Measurements from ENCODE around the gene PIP5K1B.
"Not testable (repeated sequence)": the region's sequence is repeated elsewhere in the genome, so short reads cannot be mapped to it uniquely, and the experiment has no call there.

The PIP5K1B gene

GRCh38 chr9:69040646-69041045 lies 335.6 kb downstream of the PIP5K1B start:
- no peak overlapping the region for H3K4me3 ChIP-seq (ENCODE audit: low read length)
- H3K27me3 ChIP-seq (ENCODE audit: control insufficient read depth, insufficient read depth, low read length), result no peaks in the 10 kb centered on the region
- H3K9ac ChIP-seq (ENCODE audit: low read length), result no peak overlapping the region
- peaks cover 15% of the 10 kb centered on the region for H3K4me1 ChIP-seq (ENCODE audit: control insufficient read depth, insufficient read depth, low read length)
- H3K36me3 ChIP-seq (ENCODE audit: control insufficient read depth, insufficient read depth, low read length), result no peaks in the 10 kb centered on the region
- no peaks in the 10 kb centered on the region for H3K9me3 ChIP-seq (ENCODE audit: control insufficient read depth, low read length)

GRCh38 chr9:69044240-69045219 lies 339.5 kb downstream of the PIP5K1B start:
- H3K4me1 ChIP-seq (ENCODE audit: control insufficient read depth, insufficient read depth, low read length), result peaks cover 7% of the 10 kb centered on the region

GRCh38 chr9:69045821-69046220 lies 340.8 kb downstream of the PIP5K1B start:
- H3K9ac ChIP-seq (ENCODE audit: low read length), result no peak overlapping the region
- no peaks in the 10 kb centered on the region for H3K27me3 ChIP-seq (ENCODE audit: control insufficient read depth, insufficient read depth, low read length)
- H3K9me3 ChIP-seq (ENCODE audit: control insufficient read depth, low read length), result no peaks in the 10 kb centered on the region
- H3K4me3 ChIP-seq (ENCODE audit: low read length), result no peak overlapping the region
- H3K4me1 ChIP-seq (ENCODE audit: control insufficient read depth, insufficient read depth, low read length), result peaks cover 7% of the 10 kb centered on the region
- no peaks in the 10 kb centered on the region for H3K36me3 ChIP-seq (ENCODE audit: control insufficient read depth, insufficient read depth, low read length)

More at GRCh38 chr9:69044240-69045219, 339.5 kb downstream of the PIP5K1B start:
- Histone ChIP-seq H3K9ac (ENCODE audit: low read length) (no peak overlapping the region), H3K36me3 (ENCODE audit: control insufficient read depth, insufficient read depth, low read length) (no peaks in the 10 kb centered on the region), H3K9me3 (ENCODE audit: control insufficient read depth, low read length) (no peaks in the 10 kb centered on the region), H3K4me3 (ENCODE audit: low read length) (no peak overlapping the region), H3K27me3 (ENCODE audit: control insufficient read depth, insufficient read depth, low read length) (no peaks in the 10 kb centered on the region)

- peaks cover 7% of the 10 kb centered on the region for H3K4me1 ChIP-seq (ENCODE audit: control insufficient read depth, insufficient read depth, low read length)
- no peaks in the 10 kb centered on the region for H3K9me3 ChIP-seq (ENCODE audit: control insufficient read depth, low read length)
- H3K27me3 ChIP-seq (ENCODE audit: control insufficient read depth, insufficient read depth, low read length), result no peaks in the 10 kb centered on the region
- H3K9ac ChIP-seq (ENCODE audit: low read length), result no peak overlapping the region
- no peak overlapping the region for H3K4me3 ChIP-seq (ENCODE audit: low read length)
- H3K36me3 ChIP-seq (ENCODE audit: control insufficient read depth, insufficient read depth, low read length), result no peaks in the 10 kb centered on the region
Observed at GRCh38 chr9:69046723-69047122, 341.7 kb downstream of the PIP5K1B start.

- H3K9ac ChIP-seq (ENCODE audit: low read length), result no peak overlapping the region
- no peaks in the 10 kb centered on the region for H3K9me3 ChIP-seq (ENCODE audit: control insufficient read depth, low read length)
- H3K4me1 ChIP-seq (ENCODE audit: control insufficient read depth, insufficient read depth, low read length), result peaks cover 7% of the 10 kb centered on the region
- no peaks in the 10 kb centered on the region for H3K36me3 ChIP-seq (ENCODE audit: control insufficient read depth, insufficient read depth, low read length)
- H3K27me3 ChIP-seq (ENCODE audit: control insufficient read depth, insufficient read depth, low read length), result no peaks in the 10 kb centered on the region
- H3K4me3 ChIP-seq (ENCODE audit: low read length), result no peak overlapping the region
Observed at GRCh38 chr9:69047371-69047770, 342.3 kb downstream of the PIP5K1B start.

- H3K4me3 ChIP-seq (ENCODE audit: low read length), result no peak overlapping the region
- no peaks in the 10 kb centered on the region for H3K27me3 ChIP-seq (ENCODE audit: control insufficient read depth, insufficient read depth, low read length)
- H3K9ac ChIP-seq (ENCODE audit: low read length), result no peak overlapping the region
- H3K36me3 ChIP-seq (ENCODE audit: control insufficient read depth, insufficient read depth, low read length), result no peaks in the 10 kb centered on the region
- no peaks in the 10 kb centered on the region for H3K9me3 ChIP-seq (ENCODE audit: control insufficient read depth, low read length)
- H3K4me1 ChIP-seq (ENCODE audit: control insufficient read depth, insufficient read depth, low read length), result peaks cover 9% of the 10 kb centered on the region
Observed at GRCh38 chr9:69049094-69049493, 344.1 kb downstream of the PIP5K1B start.

- peaks cover 11% of the 10 kb centered on the region for H3K4me1 ChIP-seq (ENCODE audit: control insufficient read depth, insufficient read depth, low read length)
- H3K4me3 ChIP-seq (ENCODE audit: low read length); H3K36me3 ChIP-seq (ENCODE audit: control insufficient read depth, insufficient read depth, low read length): not testable (repeated sequence)
Observed at GRCh38 chr9:69050936-69051335, 345.9 kb downstream of the PIP5K1B start.

GRCh38 chr9:69054989-69055388 lies 349.9 kb downstream of the PIP5K1B start:
- Histone ChIP-seq H3K9ac (ENCODE audit: low read length) (no peak overlapping the region), H3K36me3 (ENCODE audit: control insufficient read depth, insufficient read depth, low read length) (no peaks in the 10 kb centered on the region), H3K9me3 (ENCODE audit: control insufficient read depth, low read length) (no peaks in the 10 kb centered on the region), H3K27me3 (ENCODE audit: control insufficient read depth, insufficient read depth, low read length) (no peaks in the 10 kb centered on the region), H3K4me3 (ENCODE audit: low read length) (no peak overlapping the region), H3K4me1 (ENCODE audit: control insufficient read depth, insufficient read depth, low read length) (peaks cover 11% of the 10 kb centered on the region)

More at GRCh38 chr9:69050936-69051335, 345.9 kb downstream of the PIP5K1B start:
- H3K9ac ChIP-seq (ENCODE audit: low read length); H3K27me3 ChIP-seq (ENCODE audit: control insufficient read depth, insufficient read depth, low read length); H3K9me3 ChIP-seq (ENCODE audit: control insufficient read depth, low read length): not testable (repeated sequence)

- H3K4me3 ChIP-seq (ENCODE audit: low read length), result no peak overlapping the region
- H3K4me1 ChIP-seq (ENCODE audit: control insufficient read depth, insufficient read depth, low read length), result peaks cover 11% of the 10 kb centered on the region
- no peaks in the 10 kb centered on the region for H3K27me3 ChIP-seq (ENCODE audit: control insufficient read depth, insufficient read depth, low read length)
- H3K9ac ChIP-seq (ENCODE audit: low read length), result no peak overlapping the region
- H3K36me3 ChIP-seq (ENCODE audit: control insufficient read depth, insufficient read depth, low read length), result no peaks in the 10 kb centered on the region
- H3K9me3 ChIP-seq (ENCODE audit: control insufficient read depth, low read length), result no peaks in the 10 kb centered on the region
Observed at GRCh38 chr9:69056191-69056815, 351.3 kb downstream of the PIP5K1B start.

- H3K36me3 ChIP-seq (ENCODE audit: control insufficient read depth, insufficient read depth, low read length), result no peaks in the 10 kb centered on the region
- no peaks in the 10 kb centered on the region for H3K27me3 ChIP-seq (ENCODE audit: control insufficient read depth, insufficient read depth, low read length)
- H3K9me3 ChIP-seq (ENCODE audit: control insufficient read depth, low read length), result no peaks in the 10 kb centered on the region
- H3K9ac ChIP-seq (ENCODE audit: low read length), result no peak overlapping the region
- H3K4me1 ChIP-seq (ENCODE audit: control insufficient read depth, insufficient read depth, low read length), result peaks cover 11% of the 10 kb centered on the region
- H3K4me3 ChIP-seq (ENCODE audit: low read length), result no peak overlapping the region
Observed at GRCh38 chr9:69058101-69058500, 353.1 kb downstream of the PIP5K1B start.
